GM03348 (cell line): ENCODE results near the gene MLLT11.

Experiments used
- DNase-seq: peaks from one replicate; pipeline ENCODE4 v3.0.0; 2012; ENCODE audit warnings: low spot score

Gene MLLT11, protein sequence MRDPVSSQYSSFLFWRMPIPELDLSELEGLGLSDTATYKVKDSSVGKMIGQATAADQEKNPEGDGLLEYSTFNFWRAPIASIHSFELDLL

DNA sequence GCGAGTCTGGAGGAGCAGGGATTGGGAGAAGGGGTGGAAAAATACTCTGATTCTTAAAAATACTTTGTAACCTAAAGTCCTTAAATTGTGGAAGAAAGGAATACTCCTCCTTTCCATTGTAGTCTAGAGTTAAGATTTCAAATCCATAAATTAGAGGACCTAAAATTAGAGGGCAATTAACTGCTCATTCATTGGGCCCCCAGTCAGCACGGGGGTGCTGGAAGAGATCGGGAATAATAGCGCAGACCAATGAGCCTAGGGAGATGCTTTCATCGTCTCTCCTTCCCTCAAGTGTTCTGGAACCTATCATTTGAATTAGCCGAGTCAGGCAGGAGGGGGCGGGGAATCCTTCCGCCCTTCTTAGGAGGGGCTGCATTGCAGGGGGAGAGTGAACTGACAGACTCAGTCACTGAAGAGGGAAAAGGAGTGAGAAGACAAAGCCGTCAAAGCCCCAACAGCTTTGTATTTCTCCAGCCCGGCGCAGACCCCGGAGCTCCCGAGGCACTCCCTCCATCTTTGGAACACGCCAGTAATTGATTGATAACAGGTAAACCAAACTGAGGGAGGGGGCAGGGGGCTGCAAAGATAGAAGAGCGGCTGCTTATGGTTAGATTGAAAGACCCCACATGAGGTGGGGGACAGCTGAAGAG, at the start of gene MLLT11:
Gene MLLT11 (plus strand): TSS at position 391 of the 650 bp plus-strand sequence. CDS start 6,828 bp downstream, outside the sequence.
- DNase-seq = peak; percentile 71

DNA sequence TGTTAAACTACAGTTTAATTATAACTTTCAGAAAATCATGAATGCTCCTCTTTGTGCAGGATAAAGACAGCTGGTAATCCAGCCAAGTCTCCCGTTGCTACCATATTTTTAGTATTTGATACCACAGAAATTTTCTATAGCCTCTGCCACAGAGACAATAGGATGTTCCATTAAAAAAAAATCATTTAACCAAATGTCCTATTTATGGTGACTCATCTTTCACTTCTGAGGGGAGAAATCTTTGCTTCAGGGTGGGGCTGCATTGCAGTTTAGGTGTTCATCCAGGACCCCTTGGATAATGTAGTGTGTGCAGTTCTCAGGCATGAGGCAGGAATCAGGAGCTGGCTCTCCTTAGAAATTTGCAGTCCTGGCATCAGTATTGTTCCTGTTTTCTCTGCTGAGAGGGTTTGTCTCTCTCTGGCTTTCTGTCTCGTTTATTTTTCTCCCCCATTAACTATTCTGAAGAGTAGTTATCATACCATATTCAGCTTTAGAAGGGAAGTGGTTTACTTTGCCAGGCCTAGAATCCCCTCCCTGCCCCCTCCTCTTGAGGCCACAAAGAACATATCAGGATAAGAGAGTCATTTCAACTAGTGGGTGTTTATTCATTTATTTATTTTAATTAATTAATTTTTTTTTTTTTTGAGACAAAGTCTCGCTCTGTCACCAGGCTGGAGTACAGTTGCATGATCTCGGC, 48.9 kb upstream of the MLLT11 start:
- no peak for DNase-seq

DNA sequence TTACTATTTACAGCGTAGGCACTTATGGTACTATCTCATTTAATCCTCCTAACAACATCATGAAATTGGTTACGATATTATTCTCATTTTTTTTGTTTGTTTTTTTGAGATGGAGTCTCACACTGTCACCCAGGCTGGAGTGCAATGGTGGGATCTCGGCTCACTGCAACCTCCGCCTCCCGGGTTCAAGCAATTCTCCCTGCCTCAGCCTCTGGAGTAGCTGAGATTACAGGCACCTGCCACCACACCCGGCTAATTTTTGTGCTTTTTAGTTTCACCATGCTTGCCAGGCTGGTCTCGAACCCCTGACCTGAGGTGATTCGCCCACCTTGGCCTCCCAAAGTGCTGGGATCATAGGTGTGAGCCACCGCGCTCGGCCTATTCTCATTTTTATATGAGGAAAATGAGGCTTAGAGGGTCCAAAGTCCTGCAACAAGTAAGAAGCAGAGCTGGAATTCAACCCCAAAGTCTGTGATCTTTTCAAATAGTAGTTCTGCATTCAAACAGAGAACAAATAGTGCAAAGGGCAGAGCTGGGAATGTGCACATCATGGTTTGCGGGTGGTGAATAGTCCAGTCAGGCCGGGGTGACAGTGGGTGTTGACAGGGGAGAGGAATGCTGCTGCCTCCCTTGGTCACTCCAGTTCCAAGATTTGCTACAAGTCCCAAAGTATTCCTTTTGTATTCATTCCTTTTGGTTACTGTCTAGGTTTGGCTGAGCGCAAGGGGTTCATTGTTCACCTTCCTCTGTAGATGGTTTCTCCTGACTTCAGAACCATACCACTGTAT, 47.3 kb upstream of the MLLT11 start:
- peak; percentile 21 for DNase-seq

DNA sequence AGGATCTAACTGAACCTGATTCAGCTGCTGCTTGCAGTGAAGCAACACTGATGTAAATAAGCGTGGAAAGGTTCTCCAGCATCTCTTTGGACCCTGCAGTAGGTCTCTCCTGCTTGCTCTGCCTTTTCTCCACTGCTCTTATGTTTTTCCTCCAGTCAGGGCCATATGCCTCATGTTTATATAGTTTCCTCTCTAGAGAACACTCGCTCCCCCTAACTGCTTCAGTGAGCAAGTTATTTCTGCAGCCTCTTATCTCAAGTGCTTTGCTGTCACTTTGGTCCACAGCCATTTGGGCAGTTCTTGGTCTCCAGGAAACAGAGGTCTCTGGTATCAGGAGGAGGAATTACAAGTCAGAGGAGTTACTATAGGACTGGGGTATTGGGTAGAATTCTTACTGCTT, 46.7 kb upstream of the MLLT11 start:
- DNase-seq = no peak

DNA sequence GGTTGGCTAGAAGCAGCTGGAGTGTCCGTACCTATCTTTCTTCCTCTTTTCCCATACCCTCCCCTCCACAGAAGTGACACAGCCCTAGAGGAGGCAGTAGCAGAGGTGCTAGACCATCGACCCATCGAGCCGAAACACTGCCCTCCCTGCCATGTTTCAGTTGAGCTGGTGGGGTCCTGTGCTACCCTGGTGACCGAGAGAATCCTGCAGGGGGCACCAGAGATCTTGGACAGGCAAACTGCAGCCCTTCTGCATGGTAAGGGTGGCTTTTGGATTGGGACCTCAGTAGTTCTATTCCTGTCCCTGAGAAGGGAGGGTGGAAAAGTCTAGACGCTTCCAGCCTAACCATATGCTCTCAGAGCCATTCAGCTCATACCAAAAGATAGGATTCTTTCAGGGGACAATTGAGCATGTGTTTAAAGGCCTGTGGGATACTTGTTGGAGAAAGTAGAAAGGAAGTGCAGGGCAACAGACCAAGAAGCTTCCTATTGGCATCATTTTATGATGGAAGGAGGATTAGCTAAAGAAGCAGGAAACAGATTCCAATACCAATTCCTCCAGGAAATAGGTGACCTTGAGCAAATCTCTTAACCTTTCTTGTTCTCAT, 35.6 kb upstream of the MLLT11 start:
- DNase-seq = peak; percentile 82

DNA sequence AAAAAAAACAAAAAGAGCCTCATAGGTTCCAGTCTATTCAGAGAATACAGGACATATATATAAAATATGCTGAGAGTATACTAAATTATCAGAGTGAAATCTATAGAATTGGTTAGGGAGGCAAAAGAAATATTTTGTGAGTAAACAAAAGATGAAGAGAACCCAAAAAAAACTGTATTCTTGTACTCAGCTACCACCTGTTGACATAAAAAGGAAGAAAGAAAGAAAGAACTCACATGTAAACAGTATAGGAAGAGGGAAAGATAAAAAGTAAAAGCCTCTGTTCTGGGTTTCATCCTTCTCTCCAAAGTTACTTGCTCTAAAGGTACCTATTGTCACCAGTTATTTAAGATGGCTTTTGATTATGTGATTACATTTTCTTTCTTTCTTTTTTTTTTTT, 33.7 kb upstream of the MLLT11 start:
- DNase-seq = no peak

DNA sequence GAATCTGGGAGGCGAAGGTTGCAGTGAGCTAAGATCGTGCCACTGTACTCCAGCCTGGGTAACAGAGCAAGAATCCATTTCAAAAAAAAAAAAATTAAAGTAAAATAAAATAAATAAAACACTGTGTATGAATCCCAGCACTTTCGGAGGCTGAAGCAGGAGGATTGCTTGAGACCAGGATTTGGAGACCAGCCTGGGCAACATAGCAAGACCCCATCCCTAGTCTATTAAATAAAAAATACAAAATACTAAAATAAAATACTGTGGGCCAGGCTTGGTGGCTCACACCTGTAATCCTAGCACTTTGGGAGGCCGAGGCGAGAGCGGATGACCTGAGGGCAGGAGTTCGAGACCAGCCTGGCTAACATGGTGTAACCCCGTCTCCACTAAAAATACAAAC, 28.0 kb upstream of the MLLT11 start:
- DNase-seq = no peak

DNA sequence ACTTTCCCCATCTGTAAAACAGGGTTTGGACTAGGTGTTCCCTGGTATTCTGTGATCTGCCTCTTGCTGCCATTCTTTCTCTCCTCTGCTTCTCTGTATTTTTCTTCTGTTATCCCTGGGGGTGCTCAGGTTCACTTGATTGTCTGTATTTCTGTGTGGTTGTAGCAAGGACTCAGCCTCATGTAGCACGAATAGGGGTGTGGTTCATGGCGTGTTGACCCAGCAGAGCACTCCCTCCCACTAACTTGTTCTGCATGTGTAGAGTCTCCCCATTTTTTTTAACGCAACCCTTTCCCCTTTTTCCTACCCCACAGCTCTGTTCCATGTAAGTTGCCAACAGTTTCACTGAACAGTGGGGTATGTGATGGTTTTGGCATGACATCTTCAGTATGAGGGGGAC, 25.0 kb upstream of the MLLT11 start:
- DNase-seq = no peak

DNA sequence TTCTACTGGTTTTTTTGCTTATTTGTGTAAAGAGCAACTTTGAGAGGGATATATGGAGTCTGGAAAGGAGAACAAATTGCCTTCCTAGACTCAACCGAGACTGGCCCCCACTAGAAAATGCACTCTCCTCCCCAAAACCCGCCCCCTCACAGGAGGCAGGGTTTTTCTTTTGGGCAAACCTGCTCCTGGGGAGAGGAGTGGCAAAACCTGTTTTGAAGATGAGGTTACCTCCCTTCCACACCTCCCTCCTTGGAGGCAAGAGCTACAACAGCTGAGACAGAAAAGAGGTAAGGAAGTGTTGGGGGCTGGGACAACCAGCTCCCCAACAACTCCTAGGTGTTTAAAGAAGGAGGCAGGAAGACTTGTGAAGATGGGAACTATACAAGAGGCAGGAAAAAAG, 23.8 kb upstream of the MLLT11 start, which contains the start of gene BNIPL:
Gene BNIPL (plus strand): TSS at position 231 of the 400 bp plus-strand sequence. CDS start 140 bp downstream, at position 371.
- DNase-seq = no peak

DNA sequence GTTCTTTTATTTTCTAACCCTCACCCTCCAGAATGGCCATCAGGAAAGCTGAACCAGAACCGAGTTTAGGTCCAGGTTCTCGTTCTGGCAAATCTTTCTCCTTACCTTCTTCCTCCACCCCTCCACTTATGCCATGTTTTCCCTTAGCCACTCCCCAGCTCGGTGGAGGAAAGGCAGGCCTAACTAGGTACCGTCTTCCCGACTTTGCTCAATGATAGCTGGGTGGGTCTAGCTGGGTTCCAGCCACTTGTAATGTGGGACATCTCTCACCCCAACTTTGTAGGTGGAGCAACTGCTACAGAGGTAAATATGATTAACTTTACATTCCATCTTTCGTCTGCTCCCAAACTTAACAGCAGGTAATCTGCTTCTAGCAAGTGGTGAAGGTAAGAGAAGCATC, 23.2 kb upstream of the MLLT11 start:
- no peak for DNase-seq

DNA sequence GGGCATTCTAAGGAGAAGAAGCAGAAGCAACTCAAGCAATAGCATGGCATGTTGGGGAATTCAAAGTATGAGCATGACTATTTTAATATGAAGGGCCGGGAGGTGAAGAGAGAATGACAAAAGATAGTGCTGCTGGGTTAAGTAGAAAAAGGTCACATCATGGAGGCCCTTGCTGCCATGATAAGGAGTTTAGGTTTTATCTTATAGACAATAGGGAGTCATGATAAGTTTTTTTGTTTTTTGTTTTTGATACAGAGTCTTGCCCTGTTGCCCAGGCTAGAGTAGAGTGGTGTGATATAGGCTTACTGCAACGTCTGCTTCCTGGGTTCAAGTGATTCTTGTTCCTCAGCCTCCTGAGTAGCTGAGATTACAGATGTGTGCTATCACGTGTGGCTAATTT, 20.7 kb upstream of the MLLT11 start:
- DNase-seq = no peak

DNA sequence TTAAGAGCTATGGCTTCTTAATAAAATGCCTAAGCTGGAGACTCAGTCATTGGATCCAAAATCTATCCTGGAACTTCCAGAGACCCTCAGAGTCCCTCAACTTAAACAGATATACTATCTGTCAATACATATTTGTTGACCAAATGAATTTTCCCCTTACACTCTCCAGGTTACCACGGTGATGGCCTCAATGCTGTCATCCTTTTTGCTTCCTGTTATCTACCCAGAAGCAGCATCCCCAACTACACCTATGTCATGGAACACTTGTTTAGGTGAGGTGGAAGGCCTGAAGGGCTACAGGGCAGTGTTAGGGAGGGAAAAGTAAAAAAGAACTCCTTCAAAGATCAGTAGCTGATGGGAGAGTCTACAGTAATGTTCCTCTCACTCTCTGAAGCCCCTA, 17.0 kb upstream of the MLLT11 start:
- DNase-seq = no peak

DNA sequence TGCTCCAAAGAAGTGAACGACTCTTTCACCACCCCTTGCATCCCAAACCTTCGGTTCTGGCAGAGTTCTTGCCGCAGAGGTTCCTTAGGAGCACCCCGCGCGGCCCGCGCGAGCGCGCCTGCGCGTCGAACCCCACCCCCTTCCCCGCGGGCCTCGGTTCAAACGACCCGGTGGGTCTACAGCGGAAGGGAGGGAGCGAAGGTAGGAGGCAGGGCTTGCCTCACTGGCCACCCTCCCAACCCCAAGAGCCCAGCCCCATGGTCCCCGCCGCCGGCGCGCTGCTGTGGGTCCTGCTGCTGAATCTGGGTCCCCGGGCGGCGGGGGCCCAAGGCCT, 12.6 kb upstream of the MLLT11 start, which contains the start of gene C1orf56:
Gene C1orf56 (plus strand): TSS at position 161 of the 334 bp plus-strand sequence. CDS start 97 bp downstream, at position 258.
- peak; percentile 96 for DNase-seq

DNA sequence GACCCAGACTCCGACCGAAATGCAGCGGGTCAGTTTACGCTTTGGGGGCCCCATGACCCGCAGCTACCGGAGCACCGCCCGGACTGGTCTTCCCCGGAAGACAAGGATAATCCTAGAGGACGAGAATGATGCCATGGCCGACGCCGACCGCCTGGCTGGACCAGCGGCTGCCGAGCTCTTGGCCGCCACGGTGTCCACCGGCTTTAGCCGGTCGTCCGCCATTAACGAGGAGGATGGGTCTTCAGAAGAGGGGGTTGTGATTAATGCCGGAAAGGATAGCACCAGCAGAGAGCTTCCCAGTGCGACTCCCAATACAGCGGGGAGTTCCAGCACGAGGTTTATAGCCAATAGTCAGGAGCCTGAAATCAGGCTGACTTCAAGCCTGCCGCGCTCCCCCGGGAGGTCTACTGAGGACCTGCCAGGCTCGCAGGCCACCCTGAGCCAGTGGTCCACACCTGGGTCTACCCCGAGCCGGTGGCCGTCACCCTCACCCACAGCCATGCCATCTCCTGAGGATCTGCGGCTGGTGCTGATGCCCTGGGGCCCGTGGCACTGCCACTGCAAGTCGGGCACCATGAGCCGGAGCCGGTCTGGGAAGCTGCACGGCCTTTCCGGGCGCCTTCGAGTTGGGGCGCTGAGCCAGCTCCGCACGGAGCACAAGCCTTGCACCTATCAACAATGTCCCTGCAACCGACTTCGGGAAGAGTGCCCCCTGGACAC, 12.1 kb upstream of the MLLT11 start:
- DNase-seq = peak; percentile 78

DNA sequence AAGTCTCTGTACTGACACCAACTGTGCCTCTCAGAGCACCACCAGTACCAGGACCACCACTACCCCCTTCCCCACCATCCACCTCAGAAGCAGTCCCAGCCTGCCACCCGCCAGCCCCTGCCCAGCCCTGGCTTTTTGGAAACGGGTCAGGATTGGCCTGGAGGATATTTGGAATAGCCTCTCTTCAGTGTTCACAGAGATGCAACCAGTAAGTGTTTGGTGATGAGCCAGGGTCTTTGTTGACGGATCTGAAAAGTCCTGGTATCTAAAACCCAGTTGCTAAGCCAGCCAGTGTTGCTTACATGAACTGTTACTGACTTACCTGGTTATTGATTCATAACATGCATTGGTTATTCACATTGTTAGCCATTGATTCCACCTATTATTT, 11.6 kb upstream of the MLLT11 start:
- DNase-seq = no peak

DNA sequence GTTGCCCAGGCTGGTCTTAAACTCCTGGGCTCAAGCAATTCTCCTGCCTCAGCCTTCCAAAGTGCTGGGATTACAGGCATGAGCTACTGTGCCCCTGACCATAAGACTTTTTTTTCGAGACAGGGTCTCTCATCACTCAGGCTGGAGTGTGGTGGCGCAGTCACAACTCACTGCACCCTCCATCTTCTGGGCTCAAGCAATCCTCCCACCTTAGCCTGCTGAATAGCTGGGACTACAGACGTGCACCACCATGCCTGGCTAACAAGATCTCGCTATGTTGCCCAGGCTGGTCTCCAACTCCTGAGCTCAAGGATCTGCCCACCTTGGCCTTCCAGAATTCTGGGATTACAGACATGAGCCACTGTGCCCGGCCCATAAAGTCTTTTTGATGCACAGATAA, 10.7 kb upstream of the MLLT11 start:
- DNase-seq = no peak

DNA sequence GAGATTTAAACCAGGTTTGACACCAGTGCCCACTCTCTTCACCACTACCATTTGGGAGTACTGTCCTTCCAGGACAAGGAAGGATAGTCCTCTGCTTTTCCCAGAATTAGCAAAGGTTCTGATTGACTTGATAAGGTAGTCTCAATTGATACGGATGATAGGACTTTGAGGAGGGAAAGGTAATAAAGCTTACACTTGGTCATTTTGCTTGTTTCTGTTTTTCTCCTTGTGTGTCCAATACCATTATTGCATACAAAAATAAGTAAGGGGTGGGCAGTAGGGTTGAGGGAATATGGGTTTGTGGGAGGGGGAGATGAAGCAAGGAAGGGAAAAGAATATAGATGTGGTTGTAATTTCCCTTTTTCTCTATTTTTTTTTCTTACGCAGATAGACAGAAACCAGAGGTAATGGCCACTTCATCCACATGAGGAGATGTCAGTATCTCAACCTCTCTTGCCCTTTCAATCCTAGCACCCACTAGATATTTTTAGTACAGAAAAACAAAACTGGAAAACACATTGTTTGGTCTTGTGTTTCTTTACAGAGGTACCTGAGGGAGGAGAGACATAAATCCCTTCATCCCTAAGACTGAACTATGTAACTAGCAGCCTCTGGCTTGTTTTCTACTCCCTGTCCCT, 10.0 kb upstream of the MLLT11 start:
- no peak for DNase-seq

DNA sequence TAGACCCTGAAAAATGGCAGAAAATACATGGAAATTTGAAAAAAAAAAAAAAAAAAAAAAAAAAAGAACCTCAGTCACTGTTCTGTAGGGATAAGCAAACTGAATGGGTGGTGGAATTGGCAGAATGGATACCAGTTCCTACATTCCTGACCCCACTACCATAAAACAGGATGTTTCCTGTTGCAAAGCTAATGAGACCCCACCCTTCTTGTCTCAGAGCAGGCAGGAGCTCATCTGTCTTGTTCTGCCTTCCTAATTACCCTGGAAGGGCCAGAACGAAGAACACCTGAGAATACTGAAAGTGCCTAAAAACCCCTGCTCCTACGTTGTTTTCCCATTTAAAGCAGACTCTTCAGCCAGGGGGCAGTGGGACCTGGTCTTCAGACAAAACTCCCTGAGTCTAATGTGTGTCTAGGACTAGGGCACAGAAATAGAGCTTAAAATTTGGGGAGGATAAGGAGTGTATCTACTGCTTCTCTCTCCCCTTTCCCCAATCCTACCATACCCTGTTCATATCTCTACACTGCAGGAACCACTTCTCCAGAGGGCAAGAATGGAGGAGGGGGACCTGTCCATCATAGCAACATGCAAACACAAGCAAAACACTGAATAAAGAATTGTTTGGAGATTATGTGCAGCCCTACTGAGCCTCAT, 8.7 kb upstream of the MLLT11 start:
- no peak for DNase-seq

DNA sequence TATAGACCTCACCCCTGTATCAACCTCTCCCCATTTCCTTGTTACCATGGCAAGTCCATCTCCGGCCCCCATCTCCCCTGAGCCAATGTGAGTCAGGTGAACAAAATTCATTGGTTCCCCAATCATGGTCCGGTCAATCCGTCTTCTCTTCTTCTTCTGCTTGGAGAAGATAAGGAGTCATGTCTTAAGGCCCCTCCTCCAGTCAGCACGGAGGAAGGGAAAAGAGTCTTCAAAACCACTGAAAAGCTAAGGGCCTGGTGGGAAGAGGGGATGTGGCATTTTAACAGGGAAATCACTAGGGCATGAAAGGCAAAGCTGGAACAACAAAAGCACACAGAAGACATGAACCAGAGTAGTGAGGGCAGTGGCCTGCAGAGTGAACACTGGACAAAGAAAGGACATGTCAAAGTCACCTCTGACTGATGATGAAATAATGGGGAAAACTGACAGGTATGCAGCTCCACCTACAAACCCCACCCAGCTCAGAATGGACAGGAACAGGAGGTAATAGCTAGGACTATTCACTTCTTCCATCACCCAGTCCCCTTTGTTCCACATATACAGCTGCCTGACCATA, 5.1 kb upstream of the MLLT11 start:
- no peak for DNase-seq

DNA sequence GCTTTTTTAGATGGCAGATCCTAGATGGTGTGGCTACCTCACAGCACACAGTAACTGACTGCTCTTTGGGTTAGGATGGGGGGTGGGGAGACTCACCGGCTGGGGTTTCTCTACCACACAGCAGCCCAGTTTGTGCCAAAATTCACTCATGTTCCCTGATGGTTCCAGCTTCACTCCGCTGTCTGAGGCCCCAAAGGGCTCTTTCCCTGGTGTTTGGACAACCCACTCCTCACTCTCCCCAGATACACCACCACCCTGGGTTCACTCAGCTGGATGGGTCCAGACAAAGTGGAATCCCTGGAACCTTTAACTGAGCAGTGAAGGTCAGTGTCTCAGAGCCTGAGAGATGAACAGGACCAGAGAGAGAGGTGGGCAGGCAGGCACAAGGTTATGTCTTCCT, 4.6 kb upstream of the MLLT11 start:
- DNase-seq = no peak
